ENCODE data around the gene INF2.

Gene INF2

GRCh38 chr14:104708606-104709268 lies 19.3 kb downstream of the INF2 start:
- H3K4me3 ChIP-seq (ENCODE audit: low read length), result no peak overlapping the region
- H3K27ac ChIP-seq (ENCODE audit: low read length), result no peak overlapping the region
- TF ChIP-seq EZH2phosphoT487 (IDR thresholded peaks at IDR 0.05; ENCODE audit: low read length) (no peak), CTCF (IDR thresholded peaks at IDR 0.05; ENCODE audit: low read length) (peak; percentile 72)
- H3F3A ChIP-seq (ENCODE audit: insufficient read depth, low read length), result no peaks in the 10 kb centered on the region
- H4K20me1 ChIP-seq (ENCODE audit: insufficient read depth, low read length), result no peaks in the 10 kb centered on the region
- H2AFZ ChIP-seq (ENCODE audit: low read length), result no peak overlapping the region
- DNase-seq, result peak; percentile 53
- no peaks in the 10 kb centered on the region for H3K4me1 ChIP-seq (ENCODE audit: low read length)
- H3K9me2 ChIP-seq (replicated peaks; ENCODE audit: insufficient read depth, low read length), result no peaks in the 10 kb centered on the region
- H3K27me3 ChIP-seq (replicated peaks; ENCODE audit: insufficient read depth, low read length), result no peaks in the 10 kb centered on the region
- H3K79me2 ChIP-seq (ENCODE audit: low read length), result no peaks in the 10 kb centered on the region
- H3K4me2 ChIP-seq (ENCODE audit: low read depth, low read length), result no peak overlapping the region
- no peaks in the 10 kb centered on the region for H3K36me3 ChIP-seq (replicated peaks; ENCODE audit: insufficient read depth, low read length)
- no peak overlapping the region for H3K9ac ChIP-seq (ENCODE audit: low read length)
- H3K9me3 ChIP-seq (replicated peaks; ENCODE audit: insufficient read depth, low read length), result no peaks in the 10 kb centered on the region

GRCh38 chr14:104709387-104710039 lies 20.1 kb downstream of the INF2 start:
- TF ChIP-seq EZH2 (optimal IDR thresholded peaks at IDR 0.05; ENCODE audit: low read depth, low read length), result no peak
- no peak for TF ChIP-seq CTCF (IDR thresholded peaks at IDR 0.05; ENCODE audit: low read length)
- TF ChIP-seq EZH2phosphoT487 (IDR thresholded peaks at IDR 0.05; ENCODE audit: low read length), result no peak
- Histone ChIP-seq H3K27ac (ENCODE audit: low read length) (no peak overlapping the region), H3K4me2 (ENCODE audit: low read depth, low read length) (no peak overlapping the region), H3K9me3 (replicated peaks; ENCODE audit: insufficient read depth, low read length) (no peaks in the 10 kb centered on the region), H3K9me2 (replicated peaks; ENCODE audit: insufficient read depth, low read length) (no peaks in the 10 kb centered on the region), H3K9ac (ENCODE audit: low read length) (no peak overlapping the region), H3F3A (ENCODE audit: insufficient read depth, low read length) (no peaks in the 10 kb centered on the region), H3K79me2 (ENCODE audit: low read length) (no peaks in the 10 kb centered on the region), H4K20me1 (ENCODE audit: insufficient read depth, low read length) (no peaks in the 10 kb centered on the region), H3K4me1 (ENCODE audit: low read length) (no peaks in the 10 kb centered on the region), H3K4me3 (ENCODE audit: low read length) (no peak overlapping the region), H3K27me3 (replicated peaks; ENCODE audit: insufficient read depth, low read length) (no peaks in the 10 kb centered on the region), H3K36me3 (replicated peaks; ENCODE audit: insufficient read depth, low read length) (no peaks in the 10 kb centered on the region), H2AFZ (ENCODE audit: low read length) (no peak overlapping the region)
- DNase-seq, result no peak

GRCh38 chr14:104710071-104710735 lies 20.8 kb downstream of the INF2 start:
- no peak for DNase-seq
- H4K20me1 ChIP-seq (ENCODE audit: insufficient read depth, low read length), result no peaks in the 10 kb centered on the region
- no peaks in the 10 kb centered on the region for H3F3A ChIP-seq (ENCODE audit: insufficient read depth, low read length)
- no peak overlapping the region for H3K4me3 ChIP-seq (ENCODE audit: low read length)
- no peaks in the 10 kb centered on the region for H3K27me3 ChIP-seq (replicated peaks; ENCODE audit: insufficient read depth, low read length)
- H3K79me2 ChIP-seq (ENCODE audit: low read length), result no peaks in the 10 kb centered on the region
- H3K9me2 ChIP-seq (replicated peaks; ENCODE audit: insufficient read depth, low read length), result no peaks in the 10 kb centered on the region
- H3K9ac ChIP-seq (ENCODE audit: low read length), result no peak overlapping the region
- no peaks in the 10 kb centered on the region for H3K9me3 ChIP-seq (replicated peaks; ENCODE audit: insufficient read depth, low read length)
- H2AFZ ChIP-seq (ENCODE audit: low read length), result no peak overlapping the region
- no peak for TF ChIP-seq EZH2phosphoT487 (IDR thresholded peaks at IDR 0.05; ENCODE audit: low read length)
- TF ChIP-seq EZH2 (optimal IDR thresholded peaks at IDR 0.05; ENCODE audit: low read depth, low read length), result no peak
- no peak for TF ChIP-seq CTCF (IDR thresholded peaks at IDR 0.05; ENCODE audit: low read length)
- no peak overlapping the region for H3K27ac ChIP-seq (ENCODE audit: low read length)
- H3K36me3 ChIP-seq (replicated peaks; ENCODE audit: insufficient read depth, low read length), result no peaks in the 10 kb centered on the region
- H3K4me1 ChIP-seq (ENCODE audit: low read length), result no peaks in the 10 kb centered on the region
- H3K4me2 ChIP-seq (ENCODE audit: low read depth, low read length), result no peak overlapping the region

Measured in MM.1S (cell line).